Measurements from ENCODE around the gene HOXB4. TPM values are rescaled to one million over a fixed set of nuclear protein-coding genes. Genes with fewer than 3 reads are reported as not detected.

Gene HOXB4
- total and polyA plus RNA-seq, 8 donors, result 0.45 to 5.1 (median 2.1) TPM; not detected in 2

DNA sequence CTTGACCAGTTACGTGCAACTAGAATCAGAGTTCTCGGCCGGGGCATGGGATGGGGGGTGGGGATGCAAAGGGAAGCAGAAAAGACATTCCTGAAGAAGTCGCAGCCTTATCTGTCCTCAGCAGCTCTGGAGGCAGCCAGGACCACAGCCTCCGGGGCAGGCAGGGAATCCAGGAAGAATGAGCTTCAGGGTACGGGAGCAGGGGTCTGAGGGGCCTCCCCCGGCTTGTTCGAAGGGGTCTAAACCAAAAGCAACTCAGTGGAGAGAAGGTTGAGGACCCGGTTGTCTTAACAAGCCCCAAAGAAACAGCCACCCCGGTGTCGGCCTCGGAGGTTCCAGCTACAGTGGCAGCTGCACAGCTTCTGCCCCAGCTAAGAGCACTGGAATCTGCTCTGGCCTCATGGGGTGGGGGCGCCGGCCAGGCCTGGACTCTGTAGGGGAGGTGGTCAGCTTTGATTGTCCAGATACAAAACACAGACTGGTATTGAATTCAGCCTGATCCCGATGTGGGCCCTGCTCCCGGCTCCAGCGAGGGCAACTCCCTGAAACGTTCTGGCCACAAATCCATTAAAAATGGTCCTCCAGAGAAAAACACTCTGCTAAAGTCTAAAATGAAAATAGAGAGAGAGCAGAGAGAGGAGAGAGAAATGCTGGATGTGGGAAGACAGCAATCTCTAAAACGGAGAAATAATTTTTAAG, 7.7 kb downstream of the HOXB4 start:
- no peak for DNase-seq
- Histone ChIP-seq H3K27me3 (peaks cover 0 to 100% (median 52%) of the 10 kb centered on the region in 3 donors), H3K4me3 (peak overlapping the region; percentile 27 to 57 (median 38)), H3K9me3 (no peaks in the 10 kb centered on the region), H3K27ac (peak overlapping the region; percentile 22 to 95 (median 93)), H3K36me3 (no peaks in the 10 kb centered on the region), H3K4me1 (peaks cover 11 to 87% (median 53%) of the 10 kb centered on the region in 4 donors)
- intact Hi-C loops (cut with DNase I; ENCODE audit: low total_unique reads), result no loop called here
- no peak for TF ChIP-seq POLR2AphosphoS5 (IDR thresholded peaks at IDR 0.05)
- WGBS, 5 donors, result 14 to 19% (median 16%) methylated on average over 18 to 19 of the region's 19 CpGs

GRCh38 chr17:48569674-48570324, 8.4 kb downstream of the HOXB4 start:
- intact Hi-C loops (cut with DNase I; ENCODE audit: low total_unique reads), result no loop called here
- 23 to 32% (median 30%) methylated on average over 6 of the region's 6 CpGs for WGBS, 5 donors
- Histone ChIP-seq H3K9me3 (no peaks in the 10 kb centered on the region), H3K36me3 (no peaks in the 10 kb centered on the region), H3K4me3 (peak overlapping the region; percentile 27 to 57 (median 38)), H3K4me1 (peaks cover 11 to 89% (median 56%) of the 10 kb centered on the region in 4 donors), H3K27ac (peak overlapping the region; percentile 51 to 95 (median 93)), H3K27me3 (peaks cover 0 to 100% (median 45%) of the 10 kb centered on the region in 3 donors)
- TF ChIP-seq EP300 (IDR thresholded peaks at IDR 0.05) (no peak), CTCF (IDR thresholded peaks at IDR 0.05) (no peak), POLR2A (IDR thresholded peaks at IDR 0.05) (no peak), POLR2AphosphoS5 (IDR thresholded peaks at IDR 0.05) (no peak)
- DNase-seq, result no peak

DNA sequence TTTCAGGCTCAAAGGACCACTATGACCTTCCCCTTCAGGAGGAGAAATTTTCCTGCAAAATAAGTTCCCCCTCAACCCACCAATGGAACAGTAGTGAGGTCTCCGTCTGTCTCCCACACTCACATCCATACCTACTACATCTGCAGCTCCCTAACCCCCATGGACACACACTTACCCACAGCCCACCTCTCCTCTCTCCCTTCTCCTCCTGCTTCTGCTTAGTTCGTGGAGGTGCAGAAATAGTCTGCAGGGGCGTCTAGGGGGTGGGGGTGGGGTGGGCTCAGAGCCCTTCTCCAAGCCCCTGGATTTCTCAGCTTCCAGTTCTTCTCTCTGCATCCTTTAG, 8.9 kb downstream of the HOXB4 start:
- H3K4me1 ChIP-seq, result peaks cover 17 to 90% (median 57%) of the 10 kb centered on the region in 4 donors
- peaks cover 0 to 100% (median 46%) of the 10 kb centered on the region in 3 donors for H3K27me3 ChIP-seq
- intact Hi-C loops (cut with DNase I; ENCODE audit: low total_unique reads), result no loop called here
- peak overlapping the region; percentile 14 to 95 (median 93) for H3K27ac ChIP-seq
- peak overlapping the region; percentile 27 to 57 (median 34) for H3K4me3 ChIP-seq
- DNase-seq, result no peak
- no peak for TF ChIP-seq POLR2A (IDR thresholded peaks at IDR 0.05)
- TF ChIP-seq EP300 (IDR thresholded peaks at IDR 0.05), result no peak
- no peak for TF ChIP-seq CTCF (IDR thresholded peaks at IDR 0.05)
- no peak for TF ChIP-seq POLR2AphosphoS5 (IDR thresholded peaks at IDR 0.05)
- H3K36me3 ChIP-seq, result no peaks in the 10 kb centered on the region
- WGBS, 5 donors, result 12 to 34% (median 23%) methylated on average over 3 of the region's 3 CpGs
- no peaks in the 10 kb centered on the region for H3K9me3 ChIP-seq

DNA sequence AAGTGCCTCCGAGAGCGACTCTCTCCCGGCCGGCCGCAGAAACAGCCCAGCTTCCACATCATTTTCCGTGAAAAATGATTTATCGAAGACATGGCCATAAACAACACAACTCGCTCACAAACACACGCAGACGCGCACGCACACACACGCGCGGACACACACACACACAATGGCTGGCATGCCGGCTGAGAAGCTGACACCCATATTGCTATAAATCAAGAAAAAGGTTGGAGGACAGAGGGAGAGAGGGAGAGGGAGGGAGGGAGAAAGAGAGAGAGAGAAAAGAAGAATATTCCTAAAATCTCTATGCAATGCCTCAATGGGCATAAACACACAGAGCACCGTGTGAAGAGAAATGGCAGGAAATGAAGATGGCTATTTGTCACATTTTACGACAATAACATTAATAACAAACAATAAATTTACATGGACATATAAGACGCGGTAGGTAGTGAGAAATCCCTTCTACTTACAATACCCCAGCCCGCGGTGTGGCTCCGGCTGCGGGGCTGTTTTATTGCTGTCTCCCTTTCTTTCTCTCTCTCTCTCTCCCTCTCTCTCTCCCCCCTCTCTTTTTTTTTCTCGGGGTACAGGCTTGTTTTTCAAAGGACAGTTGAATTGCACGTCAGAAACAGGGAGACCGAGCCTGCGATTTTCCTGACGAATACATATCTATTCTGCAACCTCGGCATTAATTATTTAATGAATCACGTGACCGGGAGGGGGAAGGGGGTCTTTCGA, 9.5 kb downstream of the HOXB4 start:
- TF ChIP-seq CTCF (IDR thresholded peaks at IDR 0.05) (no peak), POLR2AphosphoS5 (IDR thresholded peaks at IDR 0.05) (no peak), POLR2A (IDR thresholded peaks at IDR 0.05) (no peak), EP300 (IDR thresholded peaks at IDR 0.05) (no peak)
- peaks cover 18 to 94% (median 59%) of the 10 kb centered on the region in 4 donors for H3K4me1 ChIP-seq
- no peaks in the 10 kb centered on the region for H3K9me3 ChIP-seq
- H3K27ac ChIP-seq, result peak overlapping the region; percentile 14 to 95 (median 93)
- no peaks in the 10 kb centered on the region for H3K36me3 ChIP-seq
- no peak for DNase-seq
- 15 to 21% (median 19%) methylated on average over 33 of the region's 33 CpGs for WGBS, 5 donors
- peak overlapping the region; percentile 27 to 57 (median 34) for H3K4me3 ChIP-seq
- intact Hi-C loops (cut with DNase I; ENCODE audit: low total_unique reads), result no loop called here
- H3K27me3 ChIP-seq, result peaks cover 0 to 100% (median 47%) of the 10 kb centered on the region in 3 donors
